Stimulated activated naive CD8-positive, alpha-beta T cell treated with anti-CD3 and anti-CD28 coated beads, Interleukin-15, Interleukin-2, amounts not matched to agents 100 U/mL and 50 U/mL, for 24 hours (primary cell): ENCODE data around the gene S100A4.
"Not testable (repeated sequence)": the region's sequence is repeated elsewhere in the genome, so short reads cannot be mapped to it uniquely, and the experiment has no call there.

Source experiments
- ATAC-seq: fragments of 150-1000 bp; cut with Tn5 transposase; one replicate; pipeline ENCODE4 v1.10.0; 2021
- DNase-seq: peaks from one replicate; pipeline ENCODE4 v3.0.0; 2021

Gene S100A4

GRCh38 chr1:153545067-153546055 is at the start of gene S100A4:
TSS of gene S100A4 (minus strand) at chr1:153545806. CDS start at chr1:153544794, 1,012 bp downstream.
- peak; percentile 93 for DNase-seq
- ATAC-seq, result peak; percentile 82

GRCh38 chr1:153592748-153593147 is 47.1 kb upstream of the S100A4 start:
- DNase-seq (no peak), ATAC-seq (no peak)

GRCh38 chr1:153588482-153588881 is 42.9 kb upstream of the S100A4 start:
- DNase-seq (no peak), ATAC-seq (no peak)

- not testable (repeated sequence) for ATAC-seq, DNase-seq
Observed at GRCh38 chr1:153588033-153588432, 42.4 kb upstream of the S100A4 start.

- no peak for ATAC-seq
- DNase-seq, result no peak
Observed at GRCh38 chr1:153587314-153587713, 41.7 kb upstream of the S100A4 start.

- ATAC-seq (no peak), DNase-seq (no peak)
Observed at GRCh38 chr1:153586347-153586746, 40.7 kb upstream of the S100A4 start.

GRCh38 chr1:153585006-153585405 is 39.4 kb upstream of the S100A4 start:
- no peak for ATAC-seq

GRCh38 chr1:153583976-153584375 is 38.4 kb upstream of the S100A4 start:
- ATAC-seq (no peak), DNase-seq (no peak)

More at GRCh38 chr1:153585006-153585405, 39.4 kb upstream of the S100A4 start:
- DNase-seq, result no peak

GRCh38 chr1:153583514-153583913 is 37.9 kb upstream of the S100A4 start:
- DNase-seq, ATAC-seq: not testable (repeated sequence)

- not testable (repeated sequence) for ATAC-seq
Observed at GRCh38 chr1:153582836-153583235, 37.2 kb upstream of the S100A4 start.

GRCh38 chr1:153578936-153579335 is 33.3 kb upstream of the S100A4 start:
- no peak for ATAC-seq

More at GRCh38 chr1:153582836-153583235, 37.2 kb upstream of the S100A4 start:
- DNase-seq, result not testable (repeated sequence)

GRCh38 chr1:153578490-153578889 is 32.9 kb upstream of the S100A4 start:
- DNase-seq (no peak), ATAC-seq (no peak)

More at GRCh38 chr1:153578936-153579335, 33.3 kb upstream of the S100A4 start:
- no peak for DNase-seq

- ATAC-seq, result no peak
- no peak for DNase-seq
Observed at GRCh38 chr1:153577624-153578051, 32.0 kb upstream of the S100A4 start.

- ATAC-seq, result no peak
- no peak for DNase-seq
Observed at GRCh38 chr1:153577138-153577537, 31.5 kb upstream of the S100A4 start.

GRCh38 chr1:153575497-153575896 is 29.9 kb upstream of the S100A4 start:
- ATAC-seq, DNase-seq: not testable (repeated sequence)

GRCh38 chr1:153575081-153575491 is 29.5 kb upstream of the S100A4 start:
- DNase-seq, ATAC-seq: not testable (repeated sequence)

GRCh38 chr1:153573351-153573750 is 27.7 kb upstream of the S100A4 start:
- ATAC-seq (no peak), DNase-seq (no peak)

GRCh38 chr1:153572569-153573015 is 27.0 kb upstream of the S100A4 start:
- DNase-seq (peak; percentile 74), ATAC-seq (peak; percentile 85)

GRCh38 chr1:153571706-153572105 is 26.1 kb upstream of the S100A4 start:
- ATAC-seq (no peak), DNase-seq (no peak)

- DNase-seq (no peak), ATAC-seq (no peak)
Observed at GRCh38 chr1:153570874-153571273, 25.3 kb upstream of the S100A4 start.

GRCh38 chr1:153569465-153569864 is 23.9 kb upstream of the S100A4 start:
- no peak for ATAC-seq
- DNase-seq, result no peak

GRCh38 chr1:153568367-153569099 is 22.9 kb upstream of the S100A4 start:
- ATAC-seq (peak; percentile 5), DNase-seq (peak; percentile 89)
